Fibroblast of lung (primary cell): ENCODE results near the gene ILDR1. TPM values are rescaled to one million over a fixed set of nuclear protein-coding genes. Genes with fewer than 3 reads are reported as not detected.

Source experiments
- DNase-seq, 2 donors: peaks; one replicate each; pipeline versions ENCODE4 v3.0.0 to v3.0.0-alpha.2; 2010; ENCODE audit warnings: low read depth in 2 of 2
- H2AFZ ChIP-seq: 2 replicates; pipeline ENCODE4 v1.5.1; 2012; ENCODE audit warnings: low read length, control low read depth, inconsistent platforms
- H3K27ac ChIP-seq: 2 replicates; pipeline ENCODE4 v1.5.1; 2011; ENCODE audit warnings: low read length, control low read depth; ENCODE audit not compliant: insufficient read depth
- H3K27me3 ChIP-seq: 2 replicates; pipeline ENCODE4 v1.5.1; 2011; ENCODE audit warnings: mild to moderate bottlenecking, low read length; ENCODE audit not compliant: control insufficient read depth, insufficient read depth
- H3K36me3 ChIP-seq: 2 replicates; pipeline ENCODE4 v1.5.1; 2011; ENCODE audit warnings: low read length; ENCODE audit not compliant: control insufficient read depth, insufficient read depth
- H3K4me1 ChIP-seq: 2 replicates; pipeline ENCODE4 v1.5.1; 2011; ENCODE audit warnings: low read length; ENCODE audit not compliant: control insufficient read depth, insufficient read depth; ENCODE audit errors: extremely low read depth
- H3K4me2 ChIP-seq: 2 replicates; pipeline ENCODE4 v1.5.1; 2011; ENCODE audit warnings: low read length, control low read depth; ENCODE audit not compliant: insufficient read depth; ENCODE audit errors: extremely low read depth
- H3K4me3 ChIP-seq, 4 experiments: fragments of 200-600 bp in 1 of 4; sonication (generic) in 1 of 4; replicated peaks in 1 of 4; 2 replicates each; pipeline ENCODE4 v1.5.1; 2011 to 2016; ENCODE audit warnings: low read length in 4 of 4, low read depth in 3 of 4, mild to moderate bottlenecking in 3 of 4, control low read depth in 2 of 4, inconsistent platforms in 1 of 4, mixed read lengths in 1 of 4; ENCODE audit not compliant: insufficient read depth in 1 of 4; ENCODE audit errors: control extremely low read depth in 1 of 4
- H3K79me2 ChIP-seq: 2 replicates; pipeline ENCODE4 v1.5.1; 2012; ENCODE audit warnings: mild to moderate bottlenecking, low read length, inconsistent platforms; ENCODE audit not compliant: control insufficient read depth, insufficient read depth
- H3K9ac ChIP-seq: 2 replicates; pipeline ENCODE4 v1.5.1; 2011; ENCODE audit warnings: mild to moderate bottlenecking, low read length, control low read depth; ENCODE audit not compliant: insufficient read depth
- H3K9me3 ChIP-seq: 2 replicates; pipeline ENCODE4 v1.5.1; 2012; ENCODE audit warnings: low read depth, low read length; ENCODE audit not compliant: control insufficient read depth, insufficient read depth
- H4K20me1 ChIP-seq: 2 replicates; pipeline ENCODE4 v1.5.1; 2011; ENCODE audit warnings: low read length; ENCODE audit not compliant: control insufficient read depth, insufficient read depth; ENCODE audit errors: extremely low read depth
- EZH2 ChIP-seq: IDR thresholded peaks from 2 replicates; pipeline ENCODE4 v1.5.1; 2012; ENCODE audit warnings: low read length, control low read depth, mild to moderate bottlenecking; ENCODE audit errors: missing control alignments
- polyA plus RNA-seq, 2 donors: library from polyadenylated mRNA; depleted of rRNA in 1 of 2; stranded (reverse) in 1 of 2; unstranded in 1 of 2; fragments of >200 nt; gene quantifications; 2 replicates each; pipeline ENCODE4 v1.2.1, GENCODE V29; 2011 to 2012; ENCODE audit warnings: missing spikeins in 1 of 2
- total RNA-seq: library from RNA; depleted of rRNA; stranded (reverse); fragments of >200 nt; gene quantifications from 2 replicates; pipeline ENCODE4 v1.2.1, GENCODE V29; 2014
- TF ChIP-seq, protein P1 (sequence below), 2 donors: IDR thresholded peaks in 1 of 2; conservative IDR thresholded peaks in 1 of 2; 1 replicate in 1 of 2; 2 replicates in 1 of 2; pipeline ENCODE4 v1.5.1; 2011 to 2012; ENCODE audit warnings: low read length in 2 of 2, control low read depth in 1 of 2, inconsistent platforms in 1 of 2, low read depth in 1 of 2, mild to moderate bottlenecking in 1 of 2

Gene ILDR1
- total and polyA plus RNA-seq, 2 donors (not counting 1 experiment from before 2014, with no cell fraction given), result not detected

DNA sequence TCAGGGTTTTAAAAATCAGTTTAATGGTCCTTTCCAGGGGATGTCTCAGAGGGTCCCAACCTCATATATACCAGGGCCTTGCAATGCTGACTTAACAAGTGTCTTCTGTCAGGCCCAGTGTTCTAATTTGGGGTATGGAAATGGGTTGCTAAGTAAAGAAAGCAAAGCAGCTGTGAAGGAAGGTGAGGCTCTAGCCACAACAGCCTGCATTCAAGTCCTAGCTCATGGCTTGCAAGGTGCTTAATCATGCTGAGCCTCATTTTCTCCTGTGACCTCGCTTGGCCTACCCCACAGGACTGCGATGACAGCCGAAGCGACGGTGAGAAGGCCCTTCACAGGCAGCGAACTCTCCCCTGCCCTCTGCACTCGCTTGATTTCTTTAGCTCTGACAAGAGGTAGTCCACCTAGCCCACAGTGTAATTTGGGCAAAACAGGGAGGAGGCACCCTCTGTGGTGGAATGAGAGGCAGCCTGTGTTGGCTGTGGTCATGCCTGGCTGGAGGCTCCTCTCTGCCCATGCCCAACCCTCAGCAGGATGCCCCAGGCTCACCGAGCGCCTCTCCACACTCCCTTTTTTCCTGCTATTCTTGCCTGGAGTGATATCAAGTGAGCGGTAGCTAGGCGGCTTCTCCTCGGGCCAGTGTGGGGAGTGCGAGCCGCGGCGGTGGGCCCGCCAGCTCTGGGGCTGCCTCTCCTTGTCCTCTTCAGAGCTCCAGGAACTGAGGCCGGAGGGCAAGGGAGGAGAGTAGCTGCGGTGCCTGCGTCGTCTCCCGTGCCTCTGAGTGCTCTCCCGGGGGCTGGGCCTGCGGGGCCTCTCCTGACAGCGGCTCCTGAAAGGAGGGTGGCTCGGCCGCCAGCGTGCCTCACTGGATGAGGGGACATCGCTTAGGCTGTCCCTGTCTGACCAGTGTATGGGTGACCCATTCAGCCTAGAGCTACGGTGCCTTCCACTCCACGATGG lies 29.2 kb downstream of the ILDR1 start:
- TF ChIP-seq EZH2, result no peak
- TF ChIP-seq, protein P1, sequence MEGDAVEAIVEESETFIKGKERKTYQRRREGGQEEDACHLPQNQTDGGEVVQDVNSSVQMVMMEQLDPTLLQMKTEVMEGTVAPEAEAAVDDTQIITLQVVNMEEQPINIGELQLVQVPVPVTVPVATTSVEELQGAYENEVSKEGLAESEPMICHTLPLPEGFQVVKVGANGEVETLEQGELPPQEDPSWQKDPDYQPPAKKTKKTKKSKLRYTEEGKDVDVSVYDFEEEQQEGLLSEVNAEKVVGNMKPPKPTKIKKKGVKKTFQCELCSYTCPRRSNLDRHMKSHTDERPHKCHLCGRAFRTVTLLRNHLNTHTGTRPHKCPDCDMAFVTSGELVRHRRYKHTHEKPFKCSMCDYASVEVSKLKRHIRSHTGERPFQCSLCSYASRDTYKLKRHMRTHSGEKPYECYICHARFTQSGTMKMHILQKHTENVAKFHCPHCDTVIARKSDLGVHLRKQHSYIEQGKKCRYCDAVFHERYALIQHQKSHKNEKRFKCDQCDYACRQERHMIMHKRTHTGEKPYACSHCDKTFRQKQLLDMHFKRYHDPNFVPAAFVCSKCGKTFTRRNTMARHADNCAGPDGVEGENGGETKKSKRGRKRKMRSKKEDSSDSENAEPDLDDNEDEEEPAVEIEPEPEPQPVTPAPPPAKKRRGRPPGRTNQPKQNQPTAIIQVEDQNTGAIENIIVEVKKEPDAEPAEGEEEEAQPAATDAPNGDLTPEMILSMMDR (conservative IDR thresholded peaks at IDR 0.05 in 1 of 2, IDR thresholded peaks at IDR 0.05 in 1 of 2; ENCODE audit: low read depth in 1 of 2, low read length in 2 of 2), result no peak
- no peak overlapping the region for H3K4me2 ChIP-seq
- H3K9ac ChIP-seq, result no peak overlapping the region
- H3K9me3 ChIP-seq, result no peaks in the 10 kb centered on the region
- H3K4me1 ChIP-seq, result no peaks in the 10 kb centered on the region
- H3K79me2 ChIP-seq, result no peaks in the 10 kb centered on the region
- no peak overlapping the region for H3K4me3 ChIP-seq
- H2AFZ ChIP-seq, result no peak overlapping the region
- no peaks in the 10 kb centered on the region for H3K36me3 ChIP-seq
- no peaks in the 10 kb centered on the region for H3K27me3 ChIP-seq
- H3K27ac ChIP-seq, result no peak overlapping the region
- H4K20me1 ChIP-seq, result no peaks in the 10 kb centered on the region
- DNase-seq, result no peak

GRCh38 chr3:121989943-121990342 lies 32.1 kb downstream of the ILDR1 start:
- H3K4me1 ChIP-seq, result no peaks in the 10 kb centered on the region
- H3K79me2 ChIP-seq, result no peaks in the 10 kb centered on the region
- no peak overlapping the region for H2AFZ ChIP-seq
- no peak overlapping the region for H3K27ac ChIP-seq
- no peaks in the 10 kb centered on the region for H4K20me1 ChIP-seq
- TF ChIP-seq EZH2, result no peak
- TF ChIP-seq, protein P1 (conservative IDR thresholded peaks at IDR 0.05 in 1 of 2, IDR thresholded peaks at IDR 0.05 in 1 of 2; ENCODE audit: low read depth in 1 of 2, low read length in 2 of 2), result no peak
- no peak overlapping the region for H3K9ac ChIP-seq
- H3K4me3 ChIP-seq, result no peak overlapping the region
- H3K27me3 ChIP-seq, result no peaks in the 10 kb centered on the region
- no peak overlapping the region for H3K4me2 ChIP-seq
- DNase-seq, result peak in 1 of 2 donors; percentile 3
- no peaks in the 10 kb centered on the region for H3K36me3 ChIP-seq
- no peaks in the 10 kb centered on the region for H3K9me3 ChIP-seq

GRCh38 chr3:121988146-121988545 lies 33.9 kb downstream of the ILDR1 start:
- TF ChIP-seq EZH2, result no peak
- TF ChIP-seq, protein P1 (conservative IDR thresholded peaks at IDR 0.05 in 1 of 2, IDR thresholded peaks at IDR 0.05 in 1 of 2; ENCODE audit: low read depth in 1 of 2, low read length in 2 of 2), result no peak
- Histone ChIP-seq H4K20me1 (no peaks in the 10 kb centered on the region), H3K4me1 (no peaks in the 10 kb centered on the region), H3K4me3 (no peak overlapping the region), H3K9me3 (no peaks in the 10 kb centered on the region), H3K79me2 (no peaks in the 10 kb centered on the region), H3K27ac (no peak overlapping the region), H2AFZ (no peak overlapping the region), H3K36me3 (no peaks in the 10 kb centered on the region), H3K9ac (no peak overlapping the region), H3K4me2 (no peak overlapping the region), H3K27me3 (no peaks in the 10 kb centered on the region)
- peak in 1 of 2 donors; percentile 50 for DNase-seq
